Glutamatergic neuron (in vitro differentiated cells): Measurements from ENCODE around the gene AIDA. TPM values are rescaled to one million over a fixed set of nuclear protein-coding genes. Genes with fewer than 3 reads are reported as not detected.

Source experiments
- DNase-seq: peaks from one replicate; pipeline ENCODE4 v3.0.0; 2022
- H3K27ac Mint-ChIP-seq: one replicate; pipeline ENCODE4 v1.8.0; 2020; ENCODE audit warnings: mild to moderate bottlenecking, mixed read lengths, inconsistent platforms; ENCODE audit not compliant: unreplicated experiment
- H3K27me3 Mint-ChIP-seq: one replicate; pipeline ENCODE4 v1.8.0; 2020; ENCODE audit warnings: mild to moderate bottlenecking, moderate library complexity, mixed read lengths, inconsistent platforms; ENCODE audit not compliant: unreplicated experiment
- H3K36me3 Mint-ChIP-seq: one replicate; pipeline ENCODE4 v1.8.0; 2020; ENCODE audit warnings: mild to moderate bottlenecking, mixed read lengths, inconsistent platforms; ENCODE audit not compliant: unreplicated experiment
- H3K4me1 Mint-ChIP-seq: one replicate; pipeline ENCODE4 v1.8.0; 2020; ENCODE audit warnings: mild to moderate bottlenecking, low read depth, mixed read lengths, inconsistent platforms; ENCODE audit not compliant: unreplicated experiment
- H3K4me3 Mint-ChIP-seq: one replicate; pipeline ENCODE4 v1.8.0; 2020; ENCODE audit warnings: mild to moderate bottlenecking, mixed read lengths, inconsistent platforms; ENCODE audit not compliant: unreplicated experiment
- H3K9me3 Mint-ChIP-seq: one replicate; pipeline ENCODE4 v1.8.0; 2020; ENCODE audit warnings: mild to moderate bottlenecking, moderate library complexity, mixed read lengths, inconsistent platforms; ENCODE audit not compliant: unreplicated experiment
- CTCF ChIP-seq: fragments of 200-600 bp; sonication (generic); IDR thresholded peaks from one replicate; pipeline ENCODE4 v1.5.0; 2021; ENCODE audit not compliant: partially characterized antibody, unreplicated experiment
- total RNA-seq: library from RNA; stranded (reverse); fragmentation: NEBNext Ultra II Directional; extraction: Animal tissue kit (Norgen Biotek cat#: 25700); gene quantifications from one replicate; pipeline ENCODE4 v1.2.1, GENCODE V29; 2021; ENCODE audit not compliant: unreplicated experiment

Gene AIDA
- total RNA-seq, 1 donor from 2014 or later: 73.3 TPM

- no peaks in the 10 kb centered on the region for H3K36me3 Mint-ChIP-seq
- no peak overlapping the region for H3K4me3 Mint-ChIP-seq
- no peak for TF ChIP-seq CTCF
- H3K27ac Mint-ChIP-seq: no peak overlapping the region
- no peaks in the 10 kb centered on the region for H3K9me3 Mint-ChIP-seq
- H3K4me1 Mint-ChIP-seq: no peaks in the 10 kb centered on the region
- peaks cover 3% of the 10 kb centered on the region for H3K27me3 Mint-ChIP-seq
- DNase-seq: no peak
These were observed 46.3 kb downstream of the AIDA start for GRCh38 chr1:222665964-222666363.

GRCh38 chr1:222663431-222663934 is 48.8 kb downstream of the AIDA start:
- peaks cover 3% of the 10 kb centered on the region for H3K27me3 Mint-ChIP-seq
- no peaks in the 10 kb centered on the region for H3K9me3 Mint-ChIP-seq
- no peak for TF ChIP-seq CTCF
- no peaks in the 10 kb centered on the region for H3K36me3 Mint-ChIP-seq
- H3K27ac Mint-ChIP-seq: no peak overlapping the region
- no peak for DNase-seq
- no peak overlapping the region for H3K4me3 Mint-ChIP-seq
- H3K4me1 Mint-ChIP-seq: no peaks in the 10 kb centered on the region

- TF ChIP-seq CTCF: no peak
- Mint-ChIP-seq H3K9me3 (peaks cover 3% of the 10 kb centered on the region), H3K36me3 (no peaks in the 10 kb centered on the region), H3K27ac (no peak overlapping the region), H3K4me3 (no peak overlapping the region), H3K4me1 (no peaks in the 10 kb centered on the region), H3K27me3 (no peaks in the 10 kb centered on the region)
- no peak for DNase-seq
These were observed 54.4 kb downstream of the AIDA start for GRCh38 chr1:222657899-222658298.

GRCh38 chr1:222656391-222657155 is 55.7 kb downstream of the AIDA start:
- Mint-ChIP-seq H3K27me3 (no peaks in the 10 kb centered on the region), H3K4me1 (no peaks in the 10 kb centered on the region), H3K4me3 (no peak overlapping the region), H3K9me3 (peaks cover 3% of the 10 kb centered on the region), H3K27ac (no peak overlapping the region), H3K36me3 (no peaks in the 10 kb centered on the region)
- TF ChIP-seq CTCF: no peak
- DNase-seq: no peak

GRCh38 chr1:222654849-222655248 is 57.4 kb downstream of the AIDA start:
- Mint-ChIP-seq H3K4me1 (no peaks in the 10 kb centered on the region), H3K36me3 (no peaks in the 10 kb centered on the region), H3K27ac (no peak overlapping the region), H3K27me3 (no peaks in the 10 kb centered on the region), H3K9me3 (peaks cover 3% of the 10 kb centered on the region), H3K4me3 (no peak overlapping the region)
- no peak for TF ChIP-seq CTCF
- no peak for DNase-seq
